ENCODE data around the gene CLASP1.
"Not testable (repeated sequence)": the region's sequence is repeated elsewhere in the genome, so short reads cannot be mapped to it uniquely, and the experiment has no call there.

The CLASP1 gene

DNA sequence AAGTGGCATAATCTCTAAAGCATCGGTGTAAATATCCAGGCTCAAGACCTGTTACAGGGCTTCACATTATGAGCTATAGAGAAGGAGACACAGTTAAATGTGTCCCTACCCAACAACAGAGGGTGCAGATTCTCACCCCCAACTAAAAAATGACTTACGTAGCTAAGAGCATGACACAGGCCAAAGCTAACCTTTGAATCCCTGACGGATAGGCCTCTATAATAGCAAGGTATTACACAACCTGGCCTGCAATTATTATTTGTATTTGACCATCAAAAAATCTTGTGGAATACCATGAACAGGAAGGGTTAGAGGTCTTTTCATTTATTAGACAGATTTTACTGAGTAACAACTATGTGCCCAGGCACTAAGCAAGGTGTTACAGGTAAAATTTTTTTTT lies 73.5 kb downstream of the CLASP1 start:
- no peak for FAIRE-seq

GRCh38 chr2:121570667-121571055 lies 78.6 kb downstream of the CLASP1 start:
- FAIRE-seq, result no peak

DNA sequence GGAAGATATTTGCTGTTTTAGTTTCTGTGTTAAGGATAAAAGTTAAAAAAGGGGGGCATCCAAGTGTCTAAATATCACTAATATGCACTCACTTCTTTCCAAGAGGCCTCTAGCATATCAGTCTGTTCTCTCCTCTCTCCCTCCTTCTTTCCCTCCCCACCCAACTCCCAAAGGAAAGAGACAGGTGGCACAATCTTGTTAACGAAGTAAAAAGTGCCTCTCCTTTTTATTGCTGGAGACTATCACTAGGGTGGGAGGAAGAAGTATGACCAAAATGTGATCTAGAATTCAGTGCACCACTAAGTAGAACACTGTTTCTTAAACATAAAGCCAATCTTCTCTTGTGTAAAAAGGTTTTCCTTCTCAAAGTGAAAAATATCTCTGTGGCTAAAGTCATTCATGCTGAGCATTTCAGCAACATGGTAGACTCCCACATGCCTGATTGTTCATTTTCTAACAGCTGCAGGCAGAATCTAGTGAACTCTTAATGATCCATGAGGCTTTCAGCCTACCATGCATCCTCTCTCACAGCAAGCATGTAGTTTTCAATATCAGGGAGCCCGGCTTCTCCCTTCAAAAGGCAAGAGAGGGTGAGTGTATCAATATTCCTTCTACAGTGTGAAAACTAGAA lies 79.1 kb downstream of the CLASP1 start:
- FAIRE-seq, result no peak

DNA sequence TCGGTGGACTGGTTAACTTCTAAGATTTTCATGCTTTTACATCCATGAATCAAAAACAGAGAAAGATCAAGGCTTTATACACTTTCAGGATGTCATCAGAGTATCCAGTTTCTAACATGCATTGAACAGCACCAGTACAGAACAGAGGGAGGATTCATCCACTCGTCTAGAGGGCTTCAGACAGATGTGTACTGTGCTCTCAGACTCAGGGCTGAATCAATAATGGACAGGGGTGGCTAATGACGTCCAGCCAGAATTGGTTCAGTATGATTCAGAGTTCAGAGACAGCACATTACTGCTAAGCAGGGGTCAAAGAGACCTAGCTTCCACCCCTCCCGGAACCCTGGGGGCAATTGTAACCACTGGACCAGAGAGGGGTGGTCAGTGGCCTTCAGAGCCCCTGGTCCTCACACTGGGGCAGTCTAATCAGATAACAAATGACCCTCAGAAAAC lies 81.3 kb downstream of the CLASP1 start:
- no peak for FAIRE-seq

DNA sequence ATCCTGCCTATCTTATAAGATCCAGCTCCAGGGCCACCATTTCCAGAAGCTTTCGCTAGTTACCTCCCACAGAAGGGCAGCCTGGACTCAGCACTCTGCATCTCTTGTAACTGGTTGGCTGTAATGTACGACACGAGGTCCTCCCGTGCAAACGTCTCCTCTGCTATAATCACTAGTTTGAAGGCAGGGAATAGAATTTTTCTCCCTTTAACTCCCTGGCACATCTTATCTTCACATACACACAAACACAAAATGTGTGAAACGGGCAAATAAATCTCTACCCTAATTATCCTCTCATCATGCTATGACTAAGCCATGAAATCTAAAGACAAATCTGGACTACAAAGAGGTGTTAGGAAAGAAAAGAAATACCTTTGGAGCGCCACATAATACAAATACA lies 81.8 kb downstream of the CLASP1 start:
- no peak for FAIRE-seq

DNA sequence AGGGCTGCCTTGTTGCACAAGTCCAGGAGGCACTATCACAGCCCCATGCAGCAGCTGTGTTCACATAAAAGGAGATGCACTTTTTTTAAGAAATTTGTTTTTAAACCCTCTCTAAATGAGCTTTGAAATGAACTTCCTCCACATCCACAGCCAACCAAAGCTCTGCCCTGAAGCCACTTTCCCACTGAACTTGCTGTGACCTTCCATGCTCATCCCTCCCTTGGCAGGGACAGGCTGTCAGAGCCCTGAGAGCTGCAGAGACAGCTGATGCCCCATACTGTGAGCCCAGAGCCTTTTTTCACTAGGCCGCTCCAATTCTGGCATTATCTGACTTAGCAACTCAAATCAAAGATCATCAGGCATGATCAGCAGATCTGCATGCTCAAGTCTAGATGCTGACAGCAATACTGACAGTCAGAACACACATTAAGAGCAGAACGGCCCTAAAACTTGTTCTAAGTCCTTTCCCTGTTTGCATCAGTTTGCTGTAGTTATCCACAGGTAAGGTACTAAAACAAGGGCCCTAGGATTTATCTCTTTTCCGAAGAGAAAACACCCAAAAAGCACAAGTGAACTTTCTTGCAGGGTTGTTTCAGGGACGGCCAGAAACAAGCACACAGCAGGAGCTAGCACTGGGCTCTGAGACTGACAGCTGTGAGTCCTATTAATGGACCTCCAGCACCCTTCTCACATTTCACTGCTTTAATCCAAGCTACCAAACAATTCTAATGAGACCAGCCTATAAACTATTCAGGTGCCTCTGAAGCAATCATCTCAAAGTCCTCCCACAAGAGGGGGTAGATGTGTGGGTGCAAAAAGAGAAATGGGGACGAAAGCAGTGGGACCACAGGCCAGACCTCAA lies 83.6 kb downstream of the CLASP1 start:
- no peak for FAIRE-seq

DNA sequence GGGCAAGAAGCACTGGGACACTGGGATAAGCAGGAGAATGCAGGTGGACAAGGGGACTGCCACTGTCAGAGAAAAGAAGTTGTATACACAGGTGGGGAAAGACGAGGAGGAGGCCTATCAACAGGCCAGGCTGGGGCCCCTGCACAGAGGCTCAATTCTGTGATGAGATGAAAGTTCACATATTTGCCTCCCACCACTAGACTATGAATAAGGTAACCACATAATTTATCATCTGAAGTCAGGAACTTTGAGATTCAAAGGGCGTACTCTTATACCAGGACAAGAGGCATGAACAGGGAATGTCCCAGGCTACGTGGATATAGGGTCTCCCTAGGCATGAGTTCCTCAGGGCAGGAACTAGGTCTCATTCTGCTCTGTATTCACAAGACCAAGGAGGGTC lies 84.4 kb downstream of the CLASP1 start:
- no peak for FAIRE-seq

DNA sequence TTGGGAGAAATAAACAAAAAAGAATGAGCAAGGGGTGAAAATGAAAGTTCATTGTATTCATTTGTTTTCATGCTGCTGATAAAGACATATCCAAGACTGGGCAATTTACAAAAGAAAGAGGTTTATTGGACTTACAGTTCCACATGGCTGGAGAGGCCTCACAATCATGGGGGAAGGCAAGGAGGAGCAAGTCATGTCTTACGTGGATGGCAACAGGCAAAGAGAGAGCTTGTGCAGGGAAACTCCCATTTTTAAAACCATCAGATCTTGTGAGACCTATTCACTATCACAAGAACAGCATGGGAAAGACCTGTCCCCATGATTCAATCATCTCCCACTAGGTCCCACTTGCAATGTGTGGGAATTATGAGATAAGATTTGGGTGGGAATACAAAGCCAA lies 85.5 kb downstream of the CLASP1 start:
- not testable (repeated sequence) for FAIRE-seq

DNA sequence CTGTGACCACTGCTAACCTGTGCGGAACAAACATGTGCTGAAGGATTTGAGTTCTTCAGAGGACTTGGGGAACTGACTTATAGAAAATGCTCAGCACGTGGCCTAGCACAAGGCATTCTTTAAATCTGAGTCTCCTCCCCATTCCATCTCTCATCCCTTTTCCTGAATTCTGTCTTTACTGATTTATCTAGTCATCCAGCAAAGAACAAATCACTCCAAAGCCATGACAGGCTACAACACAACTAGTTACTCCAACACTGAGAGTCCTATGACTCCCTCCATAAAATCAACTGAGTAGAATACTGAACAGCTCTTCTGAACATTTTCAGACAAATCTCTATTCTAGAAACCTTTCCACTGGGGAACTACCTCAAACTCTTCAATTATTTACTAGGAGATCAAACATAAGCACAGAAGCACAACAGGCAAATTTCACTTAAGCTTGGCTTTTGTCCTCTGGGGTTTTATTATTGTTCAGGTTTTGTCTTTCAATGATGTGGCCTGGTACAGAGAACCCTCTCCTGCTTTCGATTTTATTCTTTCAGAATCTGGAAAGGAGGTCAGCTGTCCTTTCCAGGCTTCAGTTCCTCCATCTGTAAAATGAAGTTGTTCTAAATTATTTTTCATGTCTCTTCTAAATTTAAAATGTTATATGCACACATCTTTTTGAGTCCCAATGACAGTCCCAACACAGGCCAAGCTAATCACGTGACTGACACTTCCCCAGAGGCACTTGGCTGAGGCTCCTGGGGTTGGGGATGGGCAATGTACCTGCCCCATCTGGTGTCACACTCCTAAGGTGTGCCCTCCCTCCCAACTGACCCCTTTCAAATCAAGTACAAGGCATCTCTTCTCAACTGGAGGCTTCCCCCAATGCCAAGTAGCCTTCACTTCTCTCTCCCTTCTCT lies 86.7 kb downstream of the CLASP1 start:
- no peak for FAIRE-seq

- FAIRE-seq, result no peak
These were observed 87.5 kb downstream of the CLASP1 start for GRCh38 chr2:121561617-121562268.

- no peak for FAIRE-seq
These were observed 90.9 kb downstream of the CLASP1 start for GRCh38 chr2:121558329-121558728.

DNA sequence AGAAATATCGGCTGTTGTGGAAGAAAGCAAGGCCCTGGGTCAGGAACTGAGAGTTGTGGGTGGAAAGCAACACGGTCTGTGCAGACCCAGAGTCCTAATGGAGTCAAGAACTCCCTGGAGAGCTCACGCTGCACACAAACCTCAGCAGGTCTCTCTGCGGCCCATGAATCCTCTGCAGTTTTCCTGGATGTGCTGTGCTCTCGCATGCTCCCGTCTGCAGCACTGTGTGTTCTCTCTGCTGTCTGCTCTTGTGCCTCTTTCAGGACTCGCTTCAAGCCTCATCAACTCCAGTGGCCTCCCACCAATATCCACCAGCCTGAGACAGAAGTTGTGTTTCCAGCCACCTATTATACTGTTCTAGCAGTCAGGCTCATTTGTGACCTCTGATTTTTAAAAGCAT lies 94.3 kb downstream of the CLASP1 start:
- FAIRE-seq, result no peak

DNA sequence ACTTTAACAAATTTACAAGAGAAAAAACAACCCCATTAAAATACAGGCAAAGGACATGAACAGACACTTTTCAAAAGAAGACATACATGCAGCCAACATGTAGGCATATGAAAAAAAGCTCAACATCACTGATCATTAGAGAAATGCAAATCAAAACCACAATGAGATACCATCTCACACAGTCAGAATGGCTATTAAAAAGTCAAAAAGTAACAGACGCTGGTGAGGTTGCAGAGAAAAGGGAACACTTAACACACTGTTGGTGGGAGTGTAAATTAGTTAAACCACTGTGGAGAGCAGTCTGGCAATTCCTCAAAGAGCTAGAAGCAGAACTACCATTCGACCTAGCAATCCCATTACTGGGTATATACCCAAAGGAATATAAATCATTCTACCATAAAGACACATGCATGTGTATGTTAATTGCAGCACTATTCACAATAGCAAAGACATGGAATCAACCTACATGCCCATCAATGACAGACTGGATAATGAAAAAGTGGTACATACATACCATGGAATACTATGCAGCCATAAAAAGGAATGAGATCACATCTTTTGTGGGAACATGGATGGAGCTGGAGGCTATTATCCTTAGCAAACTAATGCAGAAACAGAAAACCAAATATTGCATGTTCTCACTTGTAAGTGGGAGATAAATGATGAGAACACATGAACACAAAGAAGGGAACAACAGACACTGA lies 96.6 kb downstream of the CLASP1 start:
- FAIRE-seq, result not testable (repeated sequence)

DNA sequence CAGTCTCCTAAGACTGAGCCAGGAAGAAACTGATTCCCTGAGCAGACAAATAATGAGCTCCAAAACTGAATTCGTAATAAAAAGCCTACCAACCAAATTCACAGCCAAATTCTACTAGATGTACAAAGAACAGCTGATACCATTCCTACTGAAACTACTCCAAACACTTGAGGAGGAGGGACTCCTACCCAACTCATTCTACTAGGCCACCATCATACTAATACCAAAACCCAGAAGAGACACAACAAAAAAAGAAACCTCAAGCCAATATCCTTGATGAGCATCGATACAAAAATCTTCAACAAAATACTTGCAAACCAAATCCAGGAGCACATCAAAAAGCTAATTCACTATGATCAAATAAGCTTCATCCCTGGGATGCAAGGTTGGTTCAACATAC lies 98.6 kb downstream of the CLASP1 start:
- no peak for FAIRE-seq

- FAIRE-seq, result no peak
These were observed 101.6 kb downstream of the CLASP1 start for GRCh38 chr2:121547646-121548045.

DNA sequence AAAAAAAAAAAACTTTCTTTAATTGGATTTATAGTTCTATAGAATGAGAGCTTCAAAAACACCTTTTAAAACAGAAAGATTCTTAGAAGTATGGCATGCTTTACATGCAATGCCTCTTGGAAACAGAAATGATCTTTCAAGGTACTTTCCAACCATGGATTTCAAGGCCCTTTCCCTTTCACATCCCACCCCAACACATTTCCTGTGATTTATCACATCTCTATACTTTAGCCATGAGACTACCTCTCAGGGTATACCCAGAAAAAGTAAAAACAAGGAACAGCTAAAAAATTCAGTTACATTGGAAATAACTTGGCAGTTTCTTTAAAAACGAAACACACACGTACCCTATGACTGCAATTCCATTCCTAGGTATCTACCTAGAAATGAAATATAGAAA lies 103.3 kb downstream of the CLASP1 start:
- FAIRE-seq, result no peak

DNA sequence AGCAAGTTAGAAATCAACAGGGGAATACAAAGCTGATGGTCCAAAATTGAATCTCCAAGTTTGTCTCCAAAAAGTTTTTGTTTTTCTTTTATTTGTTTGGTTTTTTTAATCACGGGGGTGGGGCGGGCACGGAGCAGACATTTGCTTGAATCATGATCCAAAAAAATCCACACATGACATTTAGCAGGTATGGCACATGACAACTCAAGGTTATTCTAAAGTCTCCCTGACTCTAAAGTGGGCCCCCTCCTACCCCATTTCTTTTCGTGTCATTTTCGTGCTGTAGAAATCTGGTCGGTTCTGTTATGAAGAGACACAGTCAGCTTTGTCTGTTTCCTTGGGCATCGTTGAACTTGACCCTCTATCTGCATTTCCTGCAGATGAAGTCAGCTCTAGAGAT lies 104.0 kb downstream of the CLASP1 start:
- no peak for FAIRE-seq

DNA sequence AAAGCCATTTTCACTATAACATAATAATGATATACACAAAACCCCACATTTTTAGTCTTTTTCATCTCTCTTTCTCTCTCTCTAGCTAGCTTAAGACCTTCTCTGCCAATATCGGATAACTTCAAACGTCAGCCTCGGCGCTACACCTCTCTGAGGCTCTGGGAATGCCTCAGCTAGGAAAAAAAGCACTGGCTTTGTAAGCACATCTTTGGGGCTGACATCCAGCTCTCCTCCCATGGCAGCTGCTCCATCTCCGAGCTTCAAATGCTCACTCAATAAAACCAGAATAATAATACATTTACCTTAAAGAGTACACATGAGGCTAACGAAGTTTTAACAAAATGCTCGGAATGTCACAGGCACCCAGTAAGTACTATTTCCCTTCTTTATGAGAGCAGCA lies 107.8 kb downstream of the CLASP1 start:
- no peak for FAIRE-seq

- no peak for FAIRE-seq
These were observed 109.4 kb downstream of the CLASP1 start for GRCh38 chr2:121539750-121540469.

- no peak for FAIRE-seq
These were observed 112.3 kb downstream of the CLASP1 start for GRCh38 chr2:121536850-121537557.

DNA sequence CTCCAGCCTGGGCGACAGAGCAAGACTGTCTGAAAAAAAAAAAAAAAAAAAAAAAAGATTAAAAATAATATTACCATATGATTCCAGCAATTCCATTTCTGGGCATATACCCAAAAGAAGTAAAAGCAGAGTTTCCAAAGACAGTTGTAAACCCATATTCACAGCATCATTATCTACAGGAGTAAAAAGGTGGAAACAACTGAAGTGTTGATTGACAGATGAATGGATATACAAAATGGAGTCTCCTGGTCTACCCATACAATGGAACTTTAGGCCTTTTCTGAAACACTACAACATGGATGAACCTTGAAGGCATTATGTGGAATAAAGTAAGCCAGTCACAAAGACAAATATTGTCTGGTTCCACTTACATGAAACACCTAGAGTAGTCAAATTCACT lies 112.9 kb downstream of the CLASP1 start:
- no peak for FAIRE-seq
